GM12872 (cell line): Measurements from ENCODE around the gene WSB1.

Experiments used
- TF ChIP-seq, protein P1 (sequence below): IDR thresholded peaks from 3 replicates; pipeline ENCODE4 v1.5.1; 2011; ENCODE audit warnings: low read depth, mild to moderate bottlenecking, low read length, moderate library complexity; ENCODE audit not compliant: insufficient read depth

Gene WSB1

DNA sequence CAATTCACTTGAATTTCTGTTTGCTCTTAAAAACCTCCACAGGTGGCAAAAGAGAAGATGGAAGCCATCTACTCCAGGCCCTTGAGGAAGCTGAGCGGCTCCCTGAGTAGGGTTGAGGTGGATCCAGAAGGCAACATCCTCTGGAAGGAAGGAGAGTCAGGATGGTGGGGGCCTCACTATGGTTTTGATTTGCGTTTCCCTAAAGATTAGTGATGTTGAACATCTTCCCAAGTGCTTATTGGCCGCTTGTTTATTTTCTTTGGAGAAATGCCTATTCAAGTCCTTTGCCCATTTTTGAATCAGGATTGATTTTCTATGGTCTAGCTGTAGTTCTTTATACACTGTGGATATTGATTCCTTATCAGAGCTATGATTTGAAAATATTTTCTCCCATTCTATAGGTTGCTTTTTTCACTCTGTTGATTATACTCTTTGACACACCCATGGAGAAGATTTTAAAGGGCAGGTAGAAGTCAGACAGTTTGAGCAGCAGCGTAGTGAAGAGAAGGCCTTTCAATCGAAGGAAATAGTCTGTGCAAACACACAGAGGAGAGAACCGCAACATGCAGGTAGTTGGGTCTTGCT lies 58.6 kb downstream of the WSB1 start:
- TF ChIP-seq, protein P1, sequence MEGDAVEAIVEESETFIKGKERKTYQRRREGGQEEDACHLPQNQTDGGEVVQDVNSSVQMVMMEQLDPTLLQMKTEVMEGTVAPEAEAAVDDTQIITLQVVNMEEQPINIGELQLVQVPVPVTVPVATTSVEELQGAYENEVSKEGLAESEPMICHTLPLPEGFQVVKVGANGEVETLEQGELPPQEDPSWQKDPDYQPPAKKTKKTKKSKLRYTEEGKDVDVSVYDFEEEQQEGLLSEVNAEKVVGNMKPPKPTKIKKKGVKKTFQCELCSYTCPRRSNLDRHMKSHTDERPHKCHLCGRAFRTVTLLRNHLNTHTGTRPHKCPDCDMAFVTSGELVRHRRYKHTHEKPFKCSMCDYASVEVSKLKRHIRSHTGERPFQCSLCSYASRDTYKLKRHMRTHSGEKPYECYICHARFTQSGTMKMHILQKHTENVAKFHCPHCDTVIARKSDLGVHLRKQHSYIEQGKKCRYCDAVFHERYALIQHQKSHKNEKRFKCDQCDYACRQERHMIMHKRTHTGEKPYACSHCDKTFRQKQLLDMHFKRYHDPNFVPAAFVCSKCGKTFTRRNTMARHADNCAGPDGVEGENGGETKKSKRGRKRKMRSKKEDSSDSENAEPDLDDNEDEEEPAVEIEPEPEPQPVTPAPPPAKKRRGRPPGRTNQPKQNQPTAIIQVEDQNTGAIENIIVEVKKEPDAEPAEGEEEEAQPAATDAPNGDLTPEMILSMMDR, result no peak

DNA sequence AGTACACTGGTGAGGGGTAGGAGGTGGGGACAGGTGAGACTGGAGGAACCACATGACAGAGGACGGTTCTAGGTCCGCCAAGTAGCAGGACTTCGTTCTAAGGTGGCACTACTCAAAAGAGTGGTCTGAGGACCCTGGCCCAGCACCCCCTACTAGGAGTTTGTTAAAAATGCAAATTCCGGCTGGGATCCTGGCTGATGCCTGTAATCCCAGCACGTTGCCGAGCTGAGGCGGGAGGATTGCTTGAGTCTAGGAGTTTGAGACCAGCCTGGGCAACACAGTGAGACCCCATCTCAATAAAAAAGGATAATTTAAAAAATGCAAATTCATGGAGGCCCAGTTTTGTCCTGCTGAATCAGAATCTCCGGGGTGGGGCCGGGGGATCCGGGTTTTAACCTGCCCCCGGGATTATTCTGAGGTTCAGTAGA lies 59.1 kb downstream of the WSB1 start:
- TF ChIP-seq, protein P1, result no peak

DNA sequence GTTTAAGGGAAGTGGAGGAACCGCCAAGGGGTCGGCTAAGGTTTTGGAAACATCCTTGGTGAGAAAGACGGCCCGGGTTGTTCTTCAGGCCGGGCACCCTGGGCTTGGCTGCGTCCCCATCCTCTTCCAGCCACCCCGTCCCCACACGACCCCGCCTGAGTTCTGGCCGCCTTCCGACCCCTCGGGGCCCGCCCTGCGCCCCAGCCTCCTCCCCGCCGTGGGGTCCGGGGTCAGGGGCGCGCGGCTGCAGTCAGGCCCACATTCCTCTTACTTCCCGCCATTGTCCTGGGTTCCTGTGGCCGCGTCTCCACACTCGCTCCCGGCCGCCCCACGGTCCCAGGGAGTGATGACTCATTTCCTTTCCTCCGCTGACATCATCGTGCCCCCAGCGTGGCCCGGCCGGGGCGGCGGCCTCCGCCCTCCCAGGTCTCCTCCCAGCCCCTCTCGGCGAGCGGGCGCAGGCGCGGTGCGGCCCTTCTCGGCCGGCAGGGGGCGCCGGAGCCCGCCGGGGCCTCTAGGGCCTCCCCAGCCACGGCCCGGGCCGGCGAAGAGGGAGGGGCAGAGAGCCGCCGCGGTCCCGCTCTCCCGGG lies 59.6 kb downstream of the WSB1 start:
- TF ChIP-seq, protein P1, result peak; percentile 69; the same call in 2 of the 3 replicates

DNA sequence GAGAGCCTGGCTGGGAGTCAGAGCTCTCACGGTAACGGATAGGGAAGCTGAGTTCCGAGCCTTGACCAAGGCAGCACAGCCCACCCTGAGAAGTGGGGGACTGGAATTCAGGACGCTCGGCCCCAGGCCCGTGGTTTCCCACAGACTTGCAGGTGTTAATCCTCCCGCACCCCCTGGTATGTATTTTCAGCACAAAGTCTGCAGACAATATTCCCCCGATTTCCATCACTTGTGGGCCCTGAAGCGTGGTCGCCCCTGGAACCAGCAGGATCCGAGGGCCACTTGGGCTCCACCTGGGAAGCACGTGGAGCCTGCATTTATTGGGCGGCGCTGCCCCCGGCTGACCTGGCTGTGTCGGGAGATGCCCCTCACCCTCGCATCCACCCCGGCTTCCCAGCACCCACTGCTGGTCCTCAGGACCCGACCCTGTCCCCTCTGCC lies 60.2 kb downstream of the WSB1 start:
- TF ChIP-seq, protein P1, result no peak

DNA sequence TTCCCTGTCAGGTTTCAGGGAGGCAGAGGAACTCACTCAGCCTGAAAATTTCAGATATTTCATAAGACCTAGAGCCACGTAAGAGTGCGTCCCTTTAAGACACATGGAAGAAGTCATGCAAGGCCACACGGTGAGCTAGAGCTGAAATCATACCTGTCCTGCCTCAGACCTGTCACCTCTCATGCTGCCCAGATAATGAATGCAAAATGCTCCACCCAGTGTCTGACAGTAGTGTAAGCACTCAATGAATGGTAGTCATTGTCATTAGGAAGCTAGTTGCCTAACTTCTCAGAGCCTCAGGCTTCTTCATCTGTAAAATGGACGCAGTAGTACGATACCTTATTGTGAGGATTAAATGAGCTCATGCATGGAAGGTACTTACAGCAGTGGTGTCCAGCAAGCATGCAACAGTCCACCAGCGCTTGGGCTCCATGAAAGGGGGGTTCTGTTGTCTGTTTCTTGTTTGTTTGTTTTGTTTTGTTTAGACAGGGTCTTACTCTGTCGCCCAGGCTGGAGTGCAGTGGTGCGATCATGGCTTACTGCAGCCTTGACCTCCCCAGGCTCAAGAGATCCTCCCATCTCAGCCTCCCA lies 60.7 kb downstream of the WSB1 start:
- TF ChIP-seq, protein P1, result no peak; the same call in 2 of the 3 replicates

DNA sequence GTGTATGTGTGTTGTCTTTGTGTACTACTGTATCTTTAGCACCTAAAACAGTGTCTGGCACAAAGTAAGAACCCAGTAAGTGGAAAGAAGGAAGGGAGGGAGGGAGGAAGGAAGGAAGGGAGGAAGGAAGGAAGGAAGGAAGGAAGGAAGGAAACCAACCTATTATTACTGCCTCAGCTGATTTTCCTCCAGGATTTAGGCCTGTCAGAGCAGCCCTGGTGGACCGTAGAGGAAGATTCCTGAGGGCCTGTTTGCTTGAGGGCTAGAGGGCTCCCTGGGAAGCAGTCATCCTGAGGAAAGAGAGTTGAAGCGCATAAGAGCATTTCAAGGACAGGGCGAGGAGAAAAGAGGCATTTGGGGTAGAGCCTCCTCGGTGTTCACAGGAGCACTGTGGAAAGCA lies 61.5 kb downstream of the WSB1 start:
- TF ChIP-seq, protein P1, result no peak

DNA sequence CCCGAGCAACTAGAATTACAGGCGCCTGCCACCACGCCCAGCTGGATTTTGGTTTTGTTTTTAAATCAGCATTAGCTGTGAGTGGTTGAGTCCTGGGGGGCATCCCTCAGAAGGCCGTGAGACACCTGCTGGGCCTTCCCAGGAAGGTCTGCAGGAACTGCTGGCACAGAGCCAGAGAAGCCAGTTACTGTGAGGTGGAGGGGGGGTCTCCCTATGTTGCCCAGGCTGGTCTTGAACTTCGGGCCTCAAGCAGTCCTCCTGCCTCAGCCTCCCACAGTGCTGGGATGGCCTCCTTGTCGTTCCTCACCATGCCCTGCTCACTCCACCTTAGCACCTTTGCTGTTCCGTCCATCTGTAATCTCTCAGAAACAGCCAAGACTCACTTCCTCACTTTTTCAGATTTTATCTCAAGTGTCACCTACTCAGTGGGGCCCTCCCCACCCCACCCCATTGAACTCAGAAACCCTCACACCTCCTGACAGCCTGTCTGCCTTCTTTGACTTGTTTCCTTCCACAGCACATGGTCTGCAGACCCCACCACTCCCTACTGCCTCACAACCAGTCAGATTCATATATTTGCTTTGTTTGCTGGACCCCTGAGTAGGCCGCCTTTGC lies 62.3 kb downstream of the WSB1 start:
- TF ChIP-seq, protein P1, result no peak
